GM19468 (cell line): ENCODE data around the gene ZNF26.

Experiments used
- ATAC-seq: cut with Tn5 transposase; IDR thresholded peaks from one replicate; pipeline ENCODE4 v1.9.1; 2021; ENCODE audit warnings: mild to moderate bottlenecking, moderate library complexity, moderate number of reproducible peaks; ENCODE audit not compliant: unreplicated experiment; ENCODE audit errors: extremely low read depth

ZNF26 gene

DNA sequence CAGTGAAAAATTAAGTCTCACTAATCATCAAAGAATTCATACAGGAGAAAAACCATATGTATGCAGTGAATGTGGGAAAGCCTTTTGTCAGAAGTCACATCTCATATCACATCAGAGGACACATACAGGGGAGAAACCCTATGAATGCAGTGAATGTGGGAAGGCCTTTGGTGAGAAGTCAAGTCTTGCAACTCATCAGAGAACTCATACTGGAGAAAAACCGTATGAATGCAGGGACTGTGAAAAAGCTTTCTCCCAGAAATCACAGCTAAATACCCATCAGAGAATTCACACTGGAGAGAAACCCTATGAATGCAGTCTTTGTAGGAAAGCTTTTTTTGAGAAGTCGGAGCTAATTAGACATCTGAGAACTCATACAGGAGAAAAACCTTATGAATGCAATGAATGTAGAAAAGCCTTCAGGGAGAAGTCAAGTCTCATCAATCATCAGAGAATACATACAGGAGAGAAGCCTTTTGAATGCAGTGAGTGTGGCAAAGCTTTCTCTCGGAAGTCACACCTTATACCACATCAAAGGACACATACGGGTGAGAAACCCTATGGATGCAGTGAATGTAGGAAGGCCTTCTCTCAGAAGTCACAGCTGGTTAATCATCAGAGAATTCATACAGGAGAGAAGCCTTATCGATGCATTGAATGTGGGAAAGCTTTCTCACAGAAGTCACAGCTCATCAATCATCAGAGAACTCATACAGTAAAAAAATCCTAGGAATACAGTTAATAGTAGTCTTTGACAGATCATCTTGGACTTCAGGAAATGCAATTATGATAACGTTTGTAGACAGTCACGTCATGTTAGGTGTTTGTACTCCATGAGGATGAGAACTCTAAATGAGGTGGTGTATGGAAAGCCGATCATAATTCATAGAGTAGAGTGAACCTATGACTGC lies 72.3 kb downstream of the ZNF26 start:
- ATAC-seq = no peak

DNA sequence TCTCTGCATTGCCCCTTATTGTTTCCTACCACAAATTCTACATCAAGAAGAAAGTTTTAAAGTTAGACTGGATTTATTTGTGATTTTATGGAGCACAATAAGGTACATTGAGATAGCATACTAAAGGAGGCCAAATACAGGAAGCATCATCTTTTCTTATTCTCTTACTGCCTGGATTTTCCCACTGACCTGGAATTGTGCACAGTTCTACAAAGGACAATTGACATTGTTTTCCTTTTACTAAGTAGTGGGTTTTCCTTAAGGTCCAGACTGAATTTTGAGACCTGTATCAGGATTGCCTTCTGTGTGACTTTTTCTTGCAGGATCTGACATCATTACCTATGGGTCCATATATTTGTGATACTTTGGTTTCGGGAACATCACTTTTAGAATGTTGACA lies 75.8 kb downstream of the ZNF26 start:
- no peak for ATAC-seq

DNA sequence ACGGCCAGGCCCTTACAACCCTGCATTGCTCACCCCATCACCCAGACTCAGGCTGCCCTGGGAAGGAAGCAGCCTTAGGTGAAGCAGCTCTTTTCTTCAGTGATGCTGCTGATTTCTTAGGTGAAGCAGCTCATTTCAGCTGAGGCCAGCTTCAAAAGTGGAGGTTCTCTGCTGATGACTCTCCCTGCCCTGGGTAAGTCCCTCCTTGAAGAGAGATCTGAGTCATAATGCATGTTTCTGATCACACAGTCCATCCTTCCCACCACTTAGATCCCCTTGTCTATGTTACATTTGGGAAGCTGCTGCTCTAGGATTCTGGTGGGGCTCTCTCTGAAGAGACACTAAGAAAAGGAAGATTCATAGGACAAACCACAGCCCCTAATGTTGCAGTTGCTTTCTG lies 77.4 kb downstream of the ZNF26 start:
- no peak for ATAC-seq

DNA sequence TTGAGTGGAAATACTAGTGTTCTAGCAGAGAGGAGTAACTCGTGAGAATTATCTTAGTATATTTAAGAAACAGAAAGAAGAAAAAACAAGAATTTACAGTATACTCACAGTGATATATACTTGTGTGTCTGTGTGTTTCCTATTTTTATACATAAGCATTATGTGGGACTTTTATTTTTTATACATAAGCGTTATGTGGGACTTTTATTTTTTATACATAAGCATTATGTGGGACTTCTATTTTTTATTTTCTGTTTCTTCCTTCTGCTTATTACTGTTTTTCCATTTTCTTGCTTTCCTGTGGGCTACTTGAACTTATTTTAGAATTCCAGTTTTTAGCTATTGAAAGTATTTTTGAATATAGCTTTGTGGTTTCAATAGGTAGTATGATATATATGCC lies 87.7 kb downstream of the ZNF26 start:
- ATAC-seq = no peak
